H1 (cell line): ENCODE measurements around the gene NOC3L. TPM values are rescaled to one million over a fixed set of nuclear protein-coding genes. Genes with fewer than 3 reads are reported as not detected.

ENCODE experiments used
- KDM5A ChIP-seq: fragments of 200-600 bp; IDR thresholded peaks from 2 replicates; pipeline ENCODE4 v1.7.1; 2012; ENCODE audit warnings: mild to moderate bottlenecking, low read length, inconsistent platforms, mixed read lengths
- SIX5 ChIP-seq: IDR thresholded peaks from 2 replicates; pipeline ENCODE4 v1.6.1; 2011; ENCODE audit warnings: mild to moderate bottlenecking, low read depth, low read length
- SP2 ChIP-seq: IDR thresholded peaks from 2 replicates; pipeline ENCODE4 v1.6.1; 2012; ENCODE audit warnings: mild to moderate bottlenecking, low read length, inconsistent platforms
- polyA plus RNA-seq, 7 experiments: library from polyadenylated mRNA; depleted of rRNA in 3 of 7; stranded (reverse) in 5 of 7; unstranded in 2 of 7; fragments of >200 nt in 5 of 7; fragments of 200-250 nt in 2 of 7; gene quantifications; 1 replicate in 5 of 7; 2 replicates in 1 of 7; 4 replicates in 1 of 7; pipeline versions ENCODE4 v1.2.1 to v1.2.3, GENCODE V29; 2011 to 2013; ENCODE audit warnings: missing spikeins in 2 of 7, mixed read lengths in 2 of 7
- total RNA-seq: library from RNA; stranded (reverse); fragmentation: NEBNext Ultra II Directional; extraction: Animal tissue kit (Norgen Biotek cat#: 25700); gene quantifications from 2 replicates; pipeline ENCODE4 v1.2.1, GENCODE V29; 2021

Gene NOC3L
- total and polyA plus RNA-seq, 2 of the 8 experiments (the other 6 are each of a cell fraction or from before 2014, with no cell fraction given) = 7.1 to 39.1 TPM

DNA sequence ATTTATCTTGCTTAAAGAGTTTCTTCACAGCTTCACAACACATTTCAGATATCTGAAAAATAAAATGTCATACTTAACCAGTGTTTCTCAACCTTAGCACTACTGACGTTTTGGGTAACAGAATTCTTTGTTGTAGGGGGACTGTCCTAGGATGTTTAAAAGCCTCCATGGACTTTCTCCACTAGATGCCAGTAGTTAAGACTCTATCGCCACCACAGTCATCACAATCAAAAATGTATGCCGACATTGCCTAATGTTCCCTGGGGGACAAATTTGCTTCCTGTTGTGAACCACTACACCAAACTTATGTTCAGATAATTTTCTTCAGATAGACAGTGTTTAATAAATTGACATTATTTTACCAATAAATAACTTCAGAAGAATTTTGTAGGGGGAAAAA lies 13.4 kb downstream of the NOC3L start (continued):
- TF ChIP-seq KDM5A = no peak
- no peak for TF ChIP-seq SIX5
- TF ChIP-seq SP2 = no peak
